GM12878 (cell line): ENCODE data around the gene DQX1. TPM values are rescaled to one million over a fixed set of nuclear protein-coding genes. Genes with fewer than 3 reads are reported as not detected.

ENCODE experiments used
- ATAC-seq: fragments of 200-7000 bp; cut with Tn5 transposase; 3 replicates; pipeline ENCODE4 v1.9.1; 2020; ENCODE audit warnings: mild to moderate bottlenecking, moderate library complexity
- BruUV-seq: library from RNA; stranded (reverse); fragments of 400-500 nt; replicated peaks from 2 replicates; lab custom pipeline; 2021; lab: Mats Ljungman, UMichigan
- CTCF ChIA-PET: fragments of 300-600 bp; sonication (Branson Sonifier 250); formaldehyde crosslinking; extraction: SDS; loops from one replicate; lab custom pipeline; 2021; ENCODE audit warnings: inconsistent platforms; lab: Yijun Ruan, JAX
- POLR2A ChIA-PET: fragments of 350-600 bp; formaldehyde crosslinking; extraction: SDS; loops from one replicate; lab custom pipeline; 2021; ENCODE audit warnings: inconsistent platforms; lab: Charles Lee
- RAD21 ChIA-PET: fragments of 300-600 bp; sonication (Branson Sonifier 250); formaldehyde crosslinking; loops from one replicate; lab custom pipeline; 2023; ENCODE audit warnings: antibody characterized with exemption; ENCODE audit not compliant: unreplicated experiment; lab: Charles Lee
- SMC1A ChIA-PET: fragments of 300-600 bp; sonication (Branson Sonifier 250); formaldehyde crosslinking; loops from one replicate; lab custom pipeline; 2023; ENCODE audit not compliant: unreplicated experiment, uncharacterized antibody; lab: Charles Lee
- DNase-seq: peaks from one replicate; pipeline ENCODE4 v3.0.0-alpha.2; 2011; ENCODE audit warnings: low read depth, low spot score
- FAIRE-seq: peaks from 3 replicates; lab custom pipeline; 2011; peaks lifted over from hg19 to GRCh38; lab: Jason Lieb, UNC
- H2AFZ ChIP-seq: 2 replicates; pipeline ENCODE4 v1.6.0; 2011; ENCODE audit warnings: low read depth, low read length, control low read depth; ENCODE audit not compliant: control insufficient read depth
- H3K27ac ChIP-seq: 2 replicates; pipeline ENCODE4 v1.5.1; 2011; ENCODE audit warnings: control low read depth; ENCODE audit not compliant: control insufficient read depth, insufficient read depth
- H3K27me3 ChIP-seq, 2 experiments: replicated peaks in 1 of 2; 2 replicates each; pipeline versions ENCODE4 v1.6.0 to v1.6.1; 2011; ENCODE audit warnings: low read length in 1 of 2; ENCODE audit not compliant: control insufficient read depth in 2 of 2, insufficient read depth in 2 of 2
- H3K36me3 ChIP-seq, 2 experiments: 2 replicates each; pipeline ENCODE4 v1.5.1; 2011; ENCODE audit warnings: low read length in 1 of 2; ENCODE audit not compliant: control insufficient read depth in 2 of 2, insufficient read depth in 2 of 2
- H3K4me1 ChIP-seq: 2 replicates; pipeline ENCODE4 v1.6.1; 2011; ENCODE audit warnings: mild to moderate bottlenecking, low read length, moderate library complexity, mixed read lengths; ENCODE audit not compliant: control insufficient read depth, insufficient read depth
- H3K4me2 ChIP-seq: 2 replicates; pipeline ENCODE4 v1.6.0; 2011; ENCODE audit warnings: control low read depth; ENCODE audit not compliant: control insufficient read depth, insufficient read depth
- H3K4me3 ChIP-seq: fragments of 200-600 bp; sonication (generic); 2 replicates; pipeline ENCODE4 v1.5.1; 2016
- H3K79me2 ChIP-seq: 2 replicates; pipeline ENCODE4 v1.6.0; 2011; ENCODE audit warnings: low read length; ENCODE audit not compliant: control insufficient read depth, insufficient read depth
- H3K9ac ChIP-seq: 2 replicates; pipeline ENCODE4 v1.8.0; 2011; ENCODE audit warnings: low read length, control low read depth, mixed read lengths; ENCODE audit not compliant: control insufficient read depth, insufficient read depth
- H3K9me3 ChIP-seq: replicated peaks from 3 replicates; pipeline ENCODE4 v1.5.1; 2011; ENCODE audit warnings: mild to moderate bottlenecking, low read length; ENCODE audit not compliant: control insufficient read depth, insufficient read depth
- H4K20me1 ChIP-seq: 2 replicates; pipeline ENCODE4 v1.6.0; 2011; ENCODE audit not compliant: control insufficient read depth, insufficient read depth
- ESRRA ChIP-seq: IDR thresholded peaks from 2 replicates; pipeline ENCODE4 v1.6.1; 2012; ENCODE audit warnings: mild to moderate bottlenecking, low read length, improper control_type of control experiment
- KAT2A ChIP-seq: conservative IDR thresholded peaks from 2 replicates; pipeline ENCODE4 v1.6.1; 2011; ENCODE audit warnings: low read depth, low read length; ENCODE audit not compliant: control insufficient read depth
- NFYA ChIP-seq: IDR thresholded peaks from 2 replicates; pipeline ENCODE4 v1.6.1; 2011; ENCODE audit warnings: low read depth, mild to moderate bottlenecking, low read length, improper control_type of control experiment, borderline replicate concordance
- REST ChIP-seq: IDR thresholded peaks from 2 replicates; pipeline ENCODE4 v1.6.1; 2012; ENCODE audit warnings: mild to moderate bottlenecking, low read depth, low read length
- WGBS: methylation state at CpG from one replicate; pipeline ENCODE4 v1.1.6; 2016; ENCODE audit warnings: low lambda C conversion rate; ENCODE audit not compliant: insufficient replicate concordance, insufficient coverage; ENCODE audit errors: missing lambda C conversion rate; 5-methylcytosine and 5-hydroxymethylcytosine counted together
- in situ Hi-C: fragments of 300-500 bp; cut with MboI; formaldehyde crosslinking; loops from 9 replicates; pipeline ENCODE4 v1.14.3; 2018; ENCODE audit warnings: mixed read lengths
- intact Hi-C: fragments of 100-400 bp; cut with micrococcal nuclease; formaldehyde crosslinking; loops from one replicate; pipeline ENCODE4 v1.14.2; 2022; ENCODE audit not compliant: unreplicated experiment
- polyA plus RNA-seq, 11 experiments: library from polyadenylated mRNA; depleted of rRNA in 4 of 11; unstranded in 6 of 11; stranded (reverse) in 5 of 11; fragments of >200 nt; fragmentation: Nextera tagmentation in 4 of 11; fragmentation: Illumina TruSeq in 1 of 11; extraction: Ambion mirVana in 4 of 11; extraction: Trizol in 1 of 11; gene quantifications; 1 replicate in 1 of 11; 2 replicates in 10 of 11; pipeline versions ENCODE4 v1.2.1 to v1.2.3, GENCODE V29; 2011 to 2016; ENCODE audit warnings: inconsistent platforms in 2 of 11, missing spikeins in 2 of 11, low read depth in 1 of 11
- total RNA-seq, 4 experiments: library from RNA; depleted of rRNA in 3 of 4; stranded (reverse); fragments of >200 nt in 3 of 4; fragmentation: Illumina TruSeq in 1 of 4; extraction: Trizol in 1 of 4; gene quantifications; 2 replicates each; pipeline versions ENCODE4 v1.2.1 to v1.2.3, GENCODE V29; 2013 to 2021
- TF ChIP-seq, protein P1 (sequence below): fragments of 450-650 bp; IDR thresholded peaks from 2 replicates; pipeline ENCODE4 v1.6.1; 2014; ENCODE audit warnings: mild to moderate bottlenecking

The DQX1 gene
- total and polyA plus RNA-seq, 10 of the 15 experiments (the other 5 are each of a cell fraction or from before 2014, with no cell fraction given), result 0.34 to 2.1 (median 0.86) TPM

DNA sequence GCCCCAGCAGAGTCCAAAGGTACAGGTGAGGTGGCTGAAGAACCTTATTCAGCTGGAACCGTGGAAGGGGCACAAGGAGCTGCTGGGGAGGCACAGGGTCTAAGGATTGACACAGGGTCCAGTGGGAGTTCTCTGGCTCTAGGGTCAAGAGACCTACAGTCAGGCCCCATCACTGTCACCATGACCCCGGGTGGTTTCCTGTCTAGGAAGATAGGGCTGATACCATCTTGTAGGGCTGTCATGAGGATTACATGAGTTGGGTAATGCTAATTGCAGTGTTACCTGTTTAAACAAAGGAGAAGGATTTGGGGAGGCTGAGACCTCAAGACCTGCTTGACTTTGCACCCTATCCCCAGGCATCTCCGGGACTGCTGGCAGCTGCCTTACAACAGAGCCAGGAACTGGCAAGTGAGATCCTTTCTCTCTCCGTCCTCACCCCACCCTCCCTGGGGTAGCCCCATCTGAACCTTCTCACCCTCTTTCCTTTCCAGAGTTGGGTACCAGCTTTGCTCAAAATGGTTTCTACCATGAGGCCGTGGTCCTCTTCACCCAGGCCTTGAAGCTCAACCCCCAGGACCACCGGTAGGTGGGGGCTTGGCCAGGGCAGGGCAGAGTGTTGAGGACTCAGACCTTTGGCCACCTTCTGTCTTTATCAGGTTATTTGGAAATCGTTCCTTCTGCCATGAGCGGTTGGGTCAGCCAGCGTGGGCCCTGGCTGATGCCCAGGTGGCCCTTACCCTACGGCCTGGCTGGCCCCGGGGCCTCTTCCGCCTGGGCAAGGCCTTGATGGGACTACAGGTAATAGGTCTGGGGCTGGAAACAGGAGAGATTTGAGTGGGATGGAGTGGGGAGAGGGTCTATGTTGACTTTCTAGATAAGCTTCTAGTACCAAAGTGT lies 34.1 kb downstream of the DQX1 start:
- no peaks in the 10 kb centered on the region for H3K79me2 ChIP-seq
- RAD21 ChIA-PET, result no interaction called here
- CTCF ChIA-PET, result interaction anchor here (1.3 to 19.4 kb wide), 3 partner anchors 9 to 96 kb away, joined by 6 to 280 read pairs (median 10); partner anchors contain the start of genes CCDC142 and TTC31
- WGBS, result 97% methylated on average over 12 of the region's 12 CpGs
- H2AFZ ChIP-seq, result no peak overlapping the region
- FAIRE-seq (no peak), ATAC-seq (no peak), DNase-seq (no peak)
- in situ Hi-C loops, result no loop called here
- TF ChIP-seq ESRRA (no peak), NFYA (no peak), REST (no peak), KAT2A (no peak)
- TF ChIP-seq, protein P1, sequence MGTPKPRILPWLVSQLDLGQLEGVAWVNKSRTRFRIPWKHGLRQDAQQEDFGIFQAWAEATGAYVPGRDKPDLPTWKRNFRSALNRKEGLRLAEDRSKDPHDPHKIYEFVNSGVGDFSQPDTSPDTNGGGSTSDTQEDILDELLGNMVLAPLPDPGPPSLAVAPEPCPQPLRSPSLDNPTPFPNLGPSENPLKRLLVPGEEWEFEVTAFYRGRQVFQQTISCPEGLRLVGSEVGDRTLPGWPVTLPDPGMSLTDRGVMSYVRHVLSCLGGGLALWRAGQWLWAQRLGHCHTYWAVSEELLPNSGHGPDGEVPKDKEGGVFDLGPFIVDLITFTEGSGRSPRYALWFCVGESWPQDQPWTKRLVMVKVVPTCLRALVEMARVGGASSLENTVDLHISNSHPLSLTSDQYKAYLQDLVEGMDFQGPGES, result no peak
- POLR2A ChIA-PET, result no interaction called here
- H3K4me3 ChIP-seq, result no peak overlapping the region
- no TSS peak for BruUV-seq
- intact Hi-C loops, result no loop called here
- no peak overlapping the region for H3K4me2 ChIP-seq
- H3K9ac ChIP-seq, result no peak overlapping the region
- peaks cover 12 to 13% of the 10 kb centered on the region in 2 experiments for H3K36me3 ChIP-seq
- no peak overlapping the region for H3K27ac ChIP-seq
- H4K20me1 ChIP-seq, result no peaks in the 10 kb centered on the region
- SMC1A ChIA-PET, result no interaction called here
- H3K27me3 ChIP-seq, result no peaks in the 10 kb centered on the region
- H3K4me1 ChIP-seq, result no peaks in the 10 kb centered on the region
- H3K9me3 ChIP-seq, result no peaks in the 10 kb centered on the region
